ENCODE data around the gene NPAS3.

Gene NPAS3

GRCh38 chr14:33720284-33720787 lies 781.7 kb downstream of the NPAS3 start:
- no peak for DNase-seq

GRCh38 chr14:33726685-33727084 lies 788.0 kb downstream of the NPAS3 start:
- DNase-seq = no peak

- DNase-seq = no peak
These were observed 788.9 kb downstream of the NPAS3 start for GRCh38 chr14:33727606-33728005.

GRCh38 chr14:33728010-33728498 lies 789.4 kb downstream of the NPAS3 start:
- DNase-seq = no peak

GRCh38 chr14:33730156-33730555 lies 791.5 kb downstream of the NPAS3 start:
- DNase-seq = no peak

- DNase-seq = no peak
These were observed 793.5 kb downstream of the NPAS3 start for GRCh38 chr14:33732175-33732574.

GRCh38 chr14:33733310-33733709 lies 794.6 kb downstream of the NPAS3 start:
- no peak for DNase-seq

- no peak for DNase-seq
These were observed 795.0 kb downstream of the NPAS3 start for GRCh38 chr14:33733721-33734120.

GRCh38 chr14:33734387-33734786 lies 795.7 kb downstream of the NPAS3 start:
- DNase-seq = no peak

GRCh38 chr14:33736299-33736825 lies 797.7 kb downstream of the NPAS3 start:
- no peak for DNase-seq

- DNase-seq = no peak
These were observed 798.3 kb downstream of the NPAS3 start for GRCh38 chr14:33736979-33737378.

GRCh38 chr14:33737446-33737845 lies 798.8 kb downstream of the NPAS3 start:
- DNase-seq = no peak

GRCh38 chr14:33738029-33738428 lies 799.4 kb downstream of the NPAS3 start:
- DNase-seq = no peak

- no peak for DNase-seq
These were observed 799.8 kb downstream of the NPAS3 start for GRCh38 chr14:33738491-33738890.

GRCh38 chr14:33740531-33740930 lies 801.9 kb downstream of the NPAS3 start:
- DNase-seq = no peak

- no peak for DNase-seq
These were observed 803.5 kb downstream of the NPAS3 start for GRCh38 chr14:33742166-33742565.

- DNase-seq = no peak
These were observed 806.5 kb downstream of the NPAS3 start for GRCh38 chr14:33745163-33745562.

GRCh38 chr14:33747749-33748148 lies 809.1 kb downstream of the NPAS3 start:
- no peak for DNase-seq

- DNase-seq = no peak
These were observed 815.6 kb downstream of the NPAS3 start for GRCh38 chr14:33754261-33754660.

- DNase-seq = no peak
These were observed 816.7 kb downstream of the NPAS3 start for GRCh38 chr14:33755358-33755757.

- no peak for DNase-seq
These were observed 818.2 kb downstream of the NPAS3 start for GRCh38 chr14:33756833-33757232.

GRCh38 chr14:33758547-33758946 lies 819.9 kb downstream of the NPAS3 start:
- DNase-seq = no peak

GRCh38 chr14:33762161-33762851 lies 823.6 kb downstream of the NPAS3 start:
- no peak for DNase-seq

All from right kidney (tissue), 1 donor.